HEK293 (cell line): ENCODE results near the gene MICU1.
A peak's percentile ranks its signal among the peaks of the same experiment; 100 is the strongest.

Experiments
- BCL11A ChIP-seq: fragments of 450-650 bp; formaldehyde crosslinking; IDR thresholded peaks from 2 replicates; pipeline ENCODE4 v1.5.1; 2016; ENCODE audit warnings: low read depth, missing biosample characterization, missing genetic modification characterization
- KLF1 ChIP-seq: fragments of 450-650 bp; formaldehyde crosslinking; IDR thresholded peaks from 2 replicates; pipeline ENCODE4 v1.5.1; 2016; ENCODE audit warnings: missing biosample characterization, missing genetic modification characterization
- KLF8 ChIP-seq: fragments of 450-650 bp; formaldehyde crosslinking; IDR thresholded peaks from 2 replicates; pipeline ENCODE4 v1.5.1; 2016; ENCODE audit warnings: missing biosample characterization, missing genetic modification characterization
- KLF9 ChIP-seq: fragments of 450-650 bp; formaldehyde crosslinking; IDR thresholded peaks from 2 replicates; pipeline ENCODE4 v1.5.1; 2016; ENCODE audit warnings: missing biosample characterization, missing genetic modification characterization, low read depth
- SP7 ChIP-seq: fragments of 450-650 bp; formaldehyde crosslinking; IDR thresholded peaks from 2 replicates; pipeline ENCODE4 v1.5.1; 2016; ENCODE audit warnings: missing biosample characterization, missing genetic modification characterization
- ZNF138 ChIP-seq: fragments of 450-650 bp; formaldehyde crosslinking; IDR thresholded peaks from 2 replicates; pipeline ENCODE4 v1.5.1; 2016; ENCODE audit warnings: missing biosample characterization, missing genetic modification characterization, borderline replicate concordance
- ZNF184 ChIP-seq: fragments of 450-650 bp; IDR thresholded peaks from 2 replicates; pipeline ENCODE4 v1.5.1; 2018; ENCODE audit warnings: missing biosample characterization, mild to moderate bottlenecking, missing genetic modification characterization
- ZNF324 ChIP-seq: fragments of 450-650 bp; formaldehyde crosslinking; IDR thresholded peaks from 2 replicates; pipeline ENCODE4 v1.5.1; 2016; ENCODE audit warnings: missing biosample characterization, missing genetic modification characterization
- ZNF548 ChIP-seq: fragments of 450-650 bp; formaldehyde crosslinking; IDR thresholded peaks from 2 replicates; pipeline ENCODE4 v1.5.1; 2016; ENCODE audit warnings: missing biosample characterization, missing genetic modification characterization
- ZNF561 ChIP-seq: fragments of 450-650 bp; IDR thresholded peaks from 2 replicates; pipeline ENCODE4 v1.5.1; 2018; ENCODE audit warnings: missing biosample characterization, missing genetic modification characterization, borderline replicate concordance
- ZNF660 ChIP-seq: fragments of 450-650 bp; IDR thresholded peaks from 2 replicates; pipeline ENCODE4 v1.5.1; 2018; ENCODE audit warnings: missing biosample characterization, mild to moderate bottlenecking, missing genetic modification characterization
- ZNF747 ChIP-seq: fragments of 450-650 bp; formaldehyde crosslinking; IDR thresholded peaks from 2 replicates; pipeline ENCODE4 v1.5.1; 2016; ENCODE audit warnings: missing biosample characterization, missing genetic modification characterization
- TF ChIP-seq, protein P1 (sequence below): fragments of 450-650 bp; formaldehyde crosslinking; conservative IDR thresholded peaks from 2 replicates; pipeline ENCODE4 v1.5.1; 2016; ENCODE audit warnings: low read depth, missing biosample characterization, missing genetic modification characterization
- TF ChIP-seq, protein P2 (sequence below): fragments of 450-650 bp; formaldehyde crosslinking; IDR thresholded peaks from 2 replicates; pipeline ENCODE4 v1.5.1; 2016; ENCODE audit warnings: missing biosample characterization, missing genetic modification characterization
- TF ChIP-seq, protein P3 (sequence below): fragments of 450-650 bp; formaldehyde crosslinking; IDR thresholded peaks from 2 replicates; pipeline ENCODE4 v1.5.1; 2017; ENCODE audit warnings: missing biosample characterization, missing genetic modification characterization
- TF ChIP-seq, protein P4 (sequence below): fragments of 450-650 bp; formaldehyde crosslinking; IDR thresholded peaks from 2 replicates; pipeline ENCODE4 v1.5.1; 2016; ENCODE audit warnings: missing biosample characterization, missing genetic modification characterization, low read depth

The MICU1 gene

DNA sequence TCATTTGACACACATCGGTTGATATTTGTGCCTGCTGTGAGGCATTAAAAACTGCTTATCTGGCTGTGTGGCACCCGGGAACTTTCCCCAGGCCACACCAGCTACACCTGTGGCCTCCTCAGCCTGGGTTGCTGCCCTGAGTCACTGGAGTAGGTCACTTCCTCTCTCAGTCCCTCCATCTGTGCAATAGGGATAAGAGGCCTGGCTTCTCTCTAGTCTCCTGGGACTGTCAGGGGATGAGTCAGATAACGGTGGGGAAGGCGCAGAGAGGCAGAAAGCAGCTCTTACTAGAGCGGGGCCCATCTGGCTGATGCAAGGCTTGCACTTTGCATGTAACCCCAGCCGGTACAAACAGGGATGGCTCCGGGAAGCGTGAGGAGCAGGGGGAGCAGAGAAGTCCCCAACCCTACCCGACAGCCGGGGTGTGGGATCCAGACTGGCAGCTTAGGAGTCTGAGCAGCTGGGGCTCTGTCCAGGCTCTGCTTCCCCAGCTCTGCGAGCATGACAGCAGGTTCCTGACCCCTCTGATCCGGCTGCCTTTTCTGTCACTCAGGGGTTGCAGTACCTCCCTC lies 305.1 kb downstream of the MICU1 start (continued):
- TF ChIP-seq, protein P1, sequence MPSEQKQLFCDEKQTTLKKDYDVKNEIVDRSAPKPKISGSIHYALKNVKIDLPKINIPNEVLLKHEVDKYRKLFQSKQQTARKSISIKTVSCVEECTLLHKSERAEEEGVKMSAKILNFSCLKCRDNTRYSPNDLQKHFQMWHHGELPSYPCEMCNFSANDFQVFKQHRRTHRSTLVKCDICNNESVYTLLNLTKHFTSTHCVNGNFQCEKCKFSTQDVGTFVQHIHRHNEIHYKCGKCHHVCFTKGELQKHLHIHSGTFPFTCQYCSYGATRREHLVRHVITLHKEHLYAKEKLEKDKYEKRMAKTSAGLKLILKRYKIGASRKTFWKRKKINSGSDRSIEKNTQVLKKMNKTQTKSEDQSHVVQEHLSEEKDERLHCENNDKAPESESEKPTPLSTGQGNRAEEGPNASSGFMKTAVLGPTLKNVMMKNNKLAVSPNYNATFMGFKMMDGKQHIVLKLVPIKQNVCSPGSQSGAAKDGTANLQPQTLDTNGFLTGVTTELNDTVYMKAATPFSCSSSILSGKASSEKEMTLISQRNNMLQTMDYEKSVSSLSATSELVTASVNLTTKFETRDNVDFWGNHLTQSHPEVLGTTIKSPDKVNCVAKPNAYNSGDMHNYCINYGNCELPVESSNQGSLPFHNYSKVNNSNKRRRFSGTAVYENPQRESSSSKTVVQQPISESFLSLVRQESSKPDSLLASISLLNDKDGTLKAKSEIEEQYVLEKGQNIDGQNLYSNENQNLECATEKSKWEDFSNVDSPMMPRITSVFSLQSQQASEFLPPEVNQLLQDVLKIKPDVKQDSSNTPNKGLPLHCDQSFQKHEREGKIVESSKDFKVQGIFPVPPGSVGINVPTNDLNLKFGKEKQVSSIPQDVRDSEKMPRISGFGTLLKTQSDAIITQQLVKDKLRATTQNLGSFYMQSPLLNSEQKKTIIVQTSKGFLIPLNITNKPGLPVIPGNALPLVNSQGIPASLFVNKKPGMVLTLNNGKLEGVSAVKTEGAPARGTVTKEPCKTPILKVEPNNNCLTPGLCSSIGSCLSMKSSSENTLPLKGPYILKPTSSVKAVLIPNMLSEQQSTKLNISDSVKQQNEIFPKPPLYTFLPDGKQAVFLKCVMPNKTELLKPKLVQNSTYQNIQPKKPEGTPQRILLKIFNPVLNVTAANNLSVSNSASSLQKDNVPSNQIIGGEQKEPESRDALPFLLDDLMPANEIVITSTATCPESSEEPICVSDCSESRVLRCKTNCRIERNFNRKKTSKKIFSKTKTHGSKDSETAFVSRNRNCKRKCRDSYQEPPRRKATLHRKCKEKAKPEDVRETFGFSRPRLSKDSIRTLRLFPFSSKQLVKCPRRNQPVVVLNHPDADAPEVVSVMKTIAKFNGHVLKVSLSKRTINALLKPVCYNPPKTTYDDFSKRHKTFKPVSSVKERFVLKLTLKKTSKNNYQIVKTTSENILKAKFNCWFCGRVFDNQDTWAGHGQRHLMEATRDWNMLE (tag by site-specific recombination), result 0 out of 2 replicates have a peak, but pooled peaks have one; percentile 50
- TF ChIP-seq ZNF548 (tag by site-specific recombination), result no peak
- TF ChIP-seq, protein P2, sequence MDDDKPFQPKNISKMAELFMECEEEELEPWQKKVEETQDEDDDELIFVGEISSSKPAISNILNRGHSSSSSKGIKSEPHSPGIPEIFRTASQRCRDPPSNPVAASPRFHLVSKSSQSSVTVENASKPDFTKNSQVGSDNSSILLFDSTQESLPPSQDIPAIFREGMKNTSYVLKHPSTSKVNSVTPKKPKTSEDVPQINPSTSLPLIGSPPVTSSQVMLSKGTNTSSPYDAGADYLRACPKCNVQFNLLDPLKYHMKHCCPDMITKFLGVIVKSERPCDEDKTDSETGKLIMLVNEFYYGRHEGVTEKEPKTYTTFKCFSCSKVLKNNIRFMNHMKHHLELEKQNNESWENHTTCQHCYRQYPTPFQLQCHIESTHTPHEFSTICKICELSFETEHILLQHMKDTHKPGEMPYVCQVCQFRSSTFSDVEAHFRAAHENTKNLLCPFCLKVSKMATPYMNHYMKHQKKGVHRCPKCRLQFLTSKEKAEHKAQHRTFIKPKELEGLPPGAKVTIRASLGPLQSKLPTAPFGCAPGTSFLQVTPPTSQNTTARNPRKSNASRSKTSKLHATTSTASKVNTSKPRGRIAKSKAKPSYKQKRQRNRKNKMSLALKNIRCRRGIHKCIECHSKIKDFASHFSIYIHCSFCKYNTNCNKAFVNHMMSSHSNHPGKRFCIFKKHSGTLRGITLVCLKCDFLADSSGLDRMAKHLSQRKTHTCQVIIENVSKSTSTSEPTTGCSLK, result no peak
- peak; percentile 54; the same call in 1 of the 2 replicates for TF ChIP-seq ZNF184 (tag by site-specific recombination)
- peak; percentile 93 for TF ChIP-seq ZNF660 (tag by site-specific recombination)
- no peak for TF ChIP-seq ZNF138
- peak; percentile 95 for TF ChIP-seq SP7 (tag by site-specific recombination)
- TF ChIP-seq ZNF324 (tag by site-specific recombination), result peak; percentile 99
- TF ChIP-seq, protein P3, sequence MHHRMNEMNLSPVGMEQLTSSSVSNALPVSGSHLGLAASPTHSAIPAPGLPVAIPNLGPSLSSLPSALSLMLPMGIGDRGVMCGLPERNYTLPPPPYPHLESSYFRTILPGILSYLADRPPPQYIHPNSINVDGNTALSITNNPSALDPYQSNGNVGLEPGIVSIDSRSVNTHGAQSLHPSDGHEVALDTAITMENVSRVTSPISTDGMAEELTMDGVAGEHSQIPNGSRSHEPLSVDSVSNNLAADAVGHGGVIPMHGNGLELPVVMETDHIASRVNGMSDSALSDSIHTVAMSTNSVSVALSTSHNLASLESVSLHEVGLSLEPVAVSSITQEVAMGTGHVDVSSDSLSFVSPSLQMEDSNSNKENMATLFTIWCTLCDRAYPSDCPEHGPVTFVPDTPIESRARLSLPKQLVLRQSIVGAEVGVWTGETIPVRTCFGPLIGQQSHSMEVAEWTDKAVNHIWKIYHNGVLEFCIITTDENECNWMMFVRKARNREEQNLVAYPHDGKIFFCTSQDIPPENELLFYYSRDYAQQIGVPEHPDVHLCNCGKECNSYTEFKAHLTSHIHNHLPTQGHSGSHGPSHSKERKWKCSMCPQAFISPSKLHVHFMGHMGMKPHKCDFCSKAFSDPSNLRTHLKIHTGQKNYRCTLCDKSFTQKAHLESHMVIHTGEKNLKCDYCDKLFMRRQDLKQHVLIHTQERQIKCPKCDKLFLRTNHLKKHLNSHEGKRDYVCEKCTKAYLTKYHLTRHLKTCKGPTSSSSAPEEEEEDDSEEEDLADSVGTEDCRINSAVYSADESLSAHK (tag by site-specific recombination), result peak; percentile 90
- peak; percentile 96 for TF ChIP-seq BCL11A
- TF ChIP-seq ZNF747 (tag by site-specific recombination), result no peak
- peak; percentile 92; the same call in 1 of the 2 replicates for TF ChIP-seq ZNF561 (tag by site-specific recombination)
- TF ChIP-seq KLF9 (tag by site-specific recombination), result no peak; the same call in 1 of the 2 replicates
- peak; percentile 22; the same call in 1 of the 2 replicates for TF ChIP-seq KLF1 (tag by site-specific recombination)
- TF ChIP-seq KLF8, result peak; percentile 89
- TF ChIP-seq, protein P4, sequence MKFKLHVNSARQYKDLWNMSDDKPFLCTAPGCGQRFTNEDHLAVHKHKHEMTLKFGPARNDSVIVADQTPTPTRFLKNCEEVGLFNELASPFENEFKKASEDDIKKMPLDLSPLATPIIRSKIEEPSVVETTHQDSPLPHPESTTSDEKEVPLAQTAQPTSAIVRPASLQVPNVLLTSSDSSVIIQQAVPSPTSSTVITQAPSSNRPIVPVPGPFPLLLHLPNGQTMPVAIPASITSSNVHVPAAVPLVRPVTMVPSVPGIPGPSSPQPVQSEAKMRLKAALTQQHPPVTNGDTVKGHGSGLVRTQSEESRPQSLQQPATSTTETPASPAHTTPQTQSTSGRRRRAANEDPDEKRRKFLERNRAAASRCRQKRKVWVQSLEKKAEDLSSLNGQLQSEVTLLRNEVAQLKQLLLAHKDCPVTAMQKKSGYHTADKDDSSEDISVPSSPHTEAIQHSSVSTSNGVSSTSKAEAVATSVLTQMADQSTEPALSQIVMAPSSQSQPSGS (tag by site-specific recombination), result peak; percentile 73
